Measurements from ENCODE around the gene PGGHG.

Gene PGGHG

DNA sequence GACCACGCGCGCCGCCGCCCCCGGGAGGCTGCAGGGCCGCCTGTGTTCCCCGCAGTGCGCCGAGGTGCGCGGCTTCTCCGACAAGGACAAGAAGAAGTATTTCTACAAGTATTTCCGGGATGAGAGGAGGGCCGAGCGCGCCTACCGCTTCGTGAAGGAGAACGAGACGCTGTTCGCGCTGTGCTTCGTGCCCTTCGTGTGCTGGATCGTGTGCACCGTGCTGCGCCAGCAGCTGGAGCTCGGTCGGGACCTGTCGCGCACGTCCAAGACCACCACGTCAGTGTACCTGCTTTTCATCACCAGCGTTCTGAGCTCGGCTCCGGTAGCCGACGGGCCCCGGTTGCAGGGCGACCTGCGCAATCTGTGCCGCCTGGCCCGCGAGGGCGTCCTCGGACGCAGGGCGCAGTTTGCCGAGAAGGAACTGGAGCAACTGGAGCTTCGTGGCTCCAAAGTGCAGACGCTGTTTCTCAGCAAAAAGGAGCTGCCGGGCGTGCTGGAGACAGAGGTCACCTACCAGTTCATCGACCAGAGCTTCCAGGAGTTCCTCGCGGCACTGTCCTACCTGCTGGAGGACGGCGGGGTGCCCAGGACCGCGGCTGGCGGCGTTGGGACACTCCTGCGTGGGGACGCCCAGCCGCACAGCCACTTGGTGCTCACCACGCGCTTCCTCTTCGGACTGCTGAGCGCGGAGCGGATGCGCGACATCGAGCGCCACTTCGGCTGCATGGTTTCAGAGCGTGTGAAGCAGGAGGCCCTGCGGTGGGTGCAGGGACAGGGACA lies 8.0 kb upstream of the PGGHG start:
- H3K36me3 ChIP-seq: no peaks in the 10 kb centered on the region
- H3K4me1 ChIP-seq: peaks cover 32 to 53% (median 38%) of the 10 kb centered on the region in 10 experiments
- H3K4me3 ChIP-seq: peak overlapping the region in 8 of 10 experiments; percentile 11 to 57 (median 45); a peak in 9 of 20 replicates
- H3K9ac ChIP-seq: no peak overlapping the region; a peak in 1 of 22 replicates
- H3K9me3 ChIP-seq (replicated peaks in 1 of 11): peaks cover 0 to 31% (median 15%) of the 10 kb centered on the region in 11 experiments; a peak in 19 of 22 replicates
- H3K27me3 ChIP-seq: peaks cover 75 to 96% (median 86%) of the 10 kb centered on the region in 11 experiments
- no peak for TF ChIP-seq Cebpa-rat (IDR thresholded peaks at IDR 0.05)
- peaks cover 0 to 29% (median 7%) of the 10 kb centered on the region in 11 experiments; a peak in 11 of 22 replicates for H4K20me1 ChIP-seq
- no peak overlapping the region for H3K27ac ChIP-seq
- H3K4me2 ChIP-seq: peak overlapping the region; percentile 46 to 84 (median 64)

DNA sequence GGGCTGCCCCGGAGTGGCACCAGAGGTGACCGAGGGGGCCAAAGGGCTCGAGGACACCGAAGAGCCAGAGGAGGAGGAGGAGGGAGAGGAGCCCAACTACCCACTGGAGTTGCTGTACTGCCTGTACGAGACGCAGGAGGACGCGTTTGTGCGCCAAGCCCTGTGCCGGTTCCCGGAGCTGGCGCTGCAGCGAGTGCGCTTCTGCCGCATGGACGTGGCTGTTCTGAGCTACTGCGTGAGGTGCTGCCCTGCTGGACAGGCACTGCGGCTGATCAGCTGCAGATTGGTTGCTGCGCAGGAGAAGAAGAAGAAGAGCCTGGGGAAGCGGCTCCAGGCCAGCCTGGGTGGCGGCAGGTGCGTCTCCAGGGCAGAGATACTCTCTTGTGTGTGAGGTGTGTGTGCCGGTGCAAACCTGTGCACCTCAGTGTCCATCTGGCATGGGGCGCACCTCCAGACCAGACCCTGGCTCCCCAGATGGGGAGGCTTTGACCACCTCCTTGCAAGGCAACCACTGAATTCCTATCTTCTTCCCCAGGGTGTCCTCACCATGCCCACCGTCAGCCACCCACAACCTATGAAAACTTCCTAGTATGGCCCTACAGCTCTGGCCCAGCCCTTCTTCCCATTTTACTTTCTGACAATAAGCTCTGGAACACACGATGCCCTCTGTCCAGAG lies 7.3 kb upstream of the PGGHG start:
- Histone ChIP-seq H4K20me1 (peaks cover 0 to 29% (median 7%) of the 10 kb centered on the region in 11 experiments; a peak in 11 of 22 replicates), H3K4me3 (peak overlapping the region in 2 of 10 experiments; percentile 35; a peak in 5 of 20 replicates), H3K27me3 (peaks cover 81 to 100% (median 94%) of the 10 kb centered on the region in 11 experiments), H3K9me3 (replicated peaks in 1 of 11) (peaks cover 0 to 23% (median 10%) of the 10 kb centered on the region in 11 experiments; a peak in 15 of 22 replicates), H3K27ac (no peak overlapping the region), H3K9ac (no peak overlapping the region; a peak in 1 of 22 replicates), H3K4me2 (peak overlapping the region; percentile 46 to 84 (median 64)), H3K4me1 (peaks cover 33 to 53% (median 38%) of the 10 kb centered on the region in 10 experiments), H3K36me3 (no peaks in the 10 kb centered on the region)
- TF ChIP-seq Cebpa-rat (IDR thresholded peaks at IDR 0.05): no peak

DNA sequence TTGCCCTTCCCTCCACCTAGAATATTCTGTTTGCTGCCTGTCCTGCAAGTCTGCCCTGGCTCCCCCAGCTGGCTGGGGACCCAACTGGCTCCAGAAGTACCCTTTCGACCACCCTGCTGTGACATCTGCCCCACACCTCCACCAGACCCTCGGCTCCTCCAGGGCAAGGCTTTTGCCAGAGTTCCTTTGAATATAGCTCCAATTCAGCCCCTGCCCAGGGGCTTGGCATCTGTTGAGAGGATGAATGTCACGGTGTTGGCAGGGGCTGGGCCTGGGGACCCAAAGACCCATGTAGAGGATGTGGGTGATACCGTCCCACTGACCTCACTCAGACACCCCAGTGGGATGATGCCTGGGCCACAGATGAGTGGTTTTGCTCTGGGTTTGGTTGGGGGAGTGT lies 6.8 kb upstream of the PGGHG start:
- Histone ChIP-seq H3K4me3 (no peak overlapping the region), H3K27ac (no peak overlapping the region), H3K36me3 (no peaks in the 10 kb centered on the region), H3K9ac (0 out of 22 replicates have a peak overlapping the region, but pooled peaks of 1 of the 11 experiments have one; percentile 18), H3K4me2 (peak overlapping the region in 8 of 11 experiments; percentile 7 to 84 (median 38); a peak in 10 of 22 replicates), H3K4me1 (peaks cover 36 to 54% (median 43%) of the 10 kb centered on the region in 10 experiments), H3K27me3 (peaks cover 85 to 100% (median 98%) of the 10 kb centered on the region in 11 experiments), H4K20me1 (peaks cover 0 to 29% (median 7%) of the 10 kb centered on the region in 11 experiments; a peak in 11 of 22 replicates), H3K9me3 (replicated peaks in 1 of 11) (peaks cover 0 to 20% (median 6%) of the 10 kb centered on the region in 11 experiments; a peak in 13 of 22 replicates)
- TF ChIP-seq Cebpa-rat (IDR thresholded peaks at IDR 0.05): no peak

DNA sequence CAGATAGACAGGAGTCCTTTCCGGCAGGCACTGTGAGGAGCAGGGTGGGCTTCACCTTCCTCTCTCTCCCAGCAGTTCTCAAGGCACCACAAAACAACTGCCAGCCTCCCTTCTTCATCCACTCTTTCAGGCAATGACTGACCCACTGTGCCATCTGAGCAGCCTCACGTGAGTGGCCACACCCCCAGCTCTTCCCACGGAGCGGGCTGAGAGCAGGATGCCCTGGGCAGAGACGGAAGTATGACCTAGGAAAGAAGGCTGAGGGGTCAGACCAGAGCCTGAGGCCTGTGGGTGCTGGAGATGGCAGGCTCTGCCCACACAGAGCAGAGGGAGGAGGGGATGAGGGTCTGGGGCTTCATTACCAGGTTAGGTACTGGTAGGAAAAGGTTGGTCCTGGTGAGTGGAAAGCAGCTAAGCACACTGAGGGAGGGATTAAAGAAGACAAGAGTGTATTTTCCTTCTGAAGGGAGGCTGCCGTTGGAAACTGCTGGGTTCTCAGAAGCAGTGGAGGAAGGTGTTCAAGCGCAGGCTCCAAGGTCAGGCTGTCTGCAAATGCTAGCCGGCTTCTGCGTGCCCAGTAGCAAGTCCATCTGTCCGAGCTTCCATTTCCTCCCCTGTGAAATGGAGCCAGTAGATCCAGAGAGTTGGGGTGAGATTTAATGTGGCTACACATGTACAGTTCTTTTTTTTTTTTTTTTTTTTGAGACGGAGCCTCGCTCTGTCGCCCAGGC lies 6.1 kb upstream of the PGGHG start:
- Histone ChIP-seq H3K4me1 (peaks cover 43 to 57% (median 49%) of the 10 kb centered on the region in 10 experiments), H3K4me3 (no peak overlapping the region), H3K36me3 (no peaks in the 10 kb centered on the region), H4K20me1 (peaks cover 0 to 34% (median 7%) of the 10 kb centered on the region in 11 experiments; a peak in 11 of 22 replicates), H3K9me3 (replicated peaks in 1 of 11) (peaks cover 0 to 20% (median 6%) of the 10 kb centered on the region in 11 experiments; a peak in 12 of 22 replicates), H3K9ac (0 out of 22 replicates have a peak overlapping the region, but pooled peaks of 1 of the 11 experiments have one; percentile 18), H3K27me3 (peaks cover 91 to 100% (median 100%) of the 10 kb centered on the region in 11 experiments), H3K4me2 (peak overlapping the region in 6 of 11 experiments; percentile 11 to 82 (median 38); a peak in 7 of 22 replicates), H3K27ac (no peak overlapping the region)
- TF ChIP-seq Cebpa-rat (IDR thresholded peaks at IDR 0.05): no peak

DNA sequence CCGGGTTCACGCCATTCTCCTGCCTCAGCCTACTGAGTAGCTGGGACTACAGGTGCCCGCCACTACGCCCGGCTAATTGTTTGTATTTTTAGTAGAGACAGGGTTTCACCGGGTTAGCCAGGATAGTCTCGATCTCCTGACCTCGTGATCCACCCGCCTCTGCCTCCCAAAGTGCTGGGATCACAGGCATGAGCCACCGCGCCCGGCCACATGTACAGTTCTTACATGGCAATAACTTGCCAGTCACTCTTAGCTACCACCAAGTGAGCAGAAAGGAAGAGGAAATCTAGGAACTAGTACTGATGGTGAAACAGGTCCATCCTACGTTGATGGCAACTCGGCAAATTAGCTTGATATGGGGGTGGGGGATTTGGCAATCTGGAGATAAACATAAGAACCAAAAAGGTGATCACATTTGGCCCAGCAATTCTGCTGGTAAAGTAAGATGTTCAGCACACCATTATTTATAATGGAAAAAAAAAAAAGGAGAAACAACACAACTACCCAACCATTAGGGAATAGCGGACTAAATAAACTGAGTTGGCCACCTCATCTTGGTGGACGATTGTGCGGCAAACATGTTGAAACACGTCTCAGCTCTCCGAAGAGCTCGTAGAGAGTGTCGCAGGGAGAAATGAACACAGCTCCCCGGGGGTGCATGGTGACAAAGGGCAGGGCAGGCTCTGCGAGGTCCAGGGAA lies 5.4 kb upstream of the PGGHG start:
- H3K27me3 ChIP-seq: peaks cover 94 to 100% (median 100%) of the 10 kb centered on the region in 11 experiments
- H3K27ac ChIP-seq: no peak overlapping the region
- peaks cover 48 to 57% (median 52%) of the 10 kb centered on the region in 10 experiments for H3K4me1 ChIP-seq

DNA sequence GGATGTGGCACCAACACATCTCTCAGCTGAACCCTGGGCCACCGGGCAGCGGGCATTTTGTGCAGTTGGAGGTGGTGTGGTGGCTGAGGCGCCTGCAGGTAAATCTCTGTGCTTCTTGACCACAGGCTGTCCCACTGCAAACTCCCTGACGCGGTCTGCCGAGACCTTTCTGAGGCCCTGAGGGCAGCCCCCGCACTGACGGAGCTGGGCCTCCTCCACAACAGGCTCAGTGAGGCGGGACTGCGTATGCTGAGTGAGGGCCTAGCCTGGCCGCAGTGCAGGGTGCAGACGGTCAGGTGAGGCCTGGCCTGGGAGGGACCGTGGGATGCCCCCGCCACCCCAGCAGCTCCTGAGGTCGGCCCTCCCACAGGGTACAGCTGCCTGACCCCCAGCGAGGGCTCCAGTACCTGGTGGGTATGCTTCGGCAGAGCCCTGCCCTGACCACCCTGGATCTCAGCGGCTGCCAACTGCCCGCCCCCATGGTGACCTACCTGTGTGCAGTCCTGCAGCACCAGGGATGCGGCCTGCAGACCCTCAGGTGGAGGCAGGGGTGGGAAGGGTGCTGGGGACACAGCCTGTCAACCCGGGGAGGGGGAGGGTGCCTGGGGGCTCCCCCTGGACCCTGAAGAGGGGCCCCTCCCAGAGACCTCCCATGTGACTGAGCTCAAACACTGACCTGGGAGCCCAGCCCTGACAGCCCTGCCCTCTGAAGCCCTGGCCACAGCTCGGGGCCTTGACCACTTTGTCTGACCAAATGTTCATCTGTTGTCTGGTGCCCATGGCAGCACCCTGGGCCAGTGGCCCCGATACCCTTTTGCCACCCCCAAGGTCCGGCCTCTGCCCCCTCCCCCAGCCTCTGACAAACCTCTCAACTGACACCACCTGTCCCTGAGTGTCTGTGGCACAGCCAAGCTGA lies 4.6 kb upstream of the PGGHG start:
- Histone ChIP-seq H3K27me3 (peaks cover 86 to 95% (median 94%) of the 10 kb centered on the region in 11 experiments), H4K20me1 (peaks cover 0 to 37% (median 11%) of the 10 kb centered on the region in 11 experiments; a peak in 11 of 22 replicates), H3K9me3 (replicated peaks in 1 of 11) (peaks cover 0 to 17% (median 6%) of the 10 kb centered on the region in 11 experiments; a peak in 12 of 22 replicates), H3K4me1 (peaks cover 41 to 53% (median 50%) of the 10 kb centered on the region in 10 experiments), H3K27ac (no peak overlapping the region), H3K4me3 (no peak overlapping the region), H3K9ac (no peak overlapping the region), H3K36me3 (no peaks in the 10 kb centered on the region), H3K4me2 (no peak overlapping the region)
- TF ChIP-seq Cebpa-rat (IDR thresholded peaks at IDR 0.05): no peak

More for the DNA sequence above, 5.4 kb upstream of the PGGHG start:
- Histone ChIP-seq H3K4me3 (no peak overlapping the region), H3K36me3 (no peaks in the 10 kb centered on the region), H4K20me1 (peaks cover 0 to 37% (median 11%) of the 10 kb centered on the region in 11 experiments; a peak in 11 of 22 replicates), H3K9ac (no peak overlapping the region), H3K4me2 (no peak overlapping the region), H3K9me3 (replicated peaks in 1 of 11) (peaks cover 0 to 20% (median 6%) of the 10 kb centered on the region in 11 experiments; a peak in 12 of 22 replicates)
- no peak for TF ChIP-seq Cebpa-rat (IDR thresholded peaks at IDR 0.05)
